Measurements from ENCODE around the gene ST3GAL5.
A peak's percentile ranks its signal among the peaks of the same experiment; 100 is the strongest.

ST3GAL5 gene

GRCh38 chr2:85862426-85862825, 26.4 kb downstream of the ST3GAL5 start:
- Histone ChIP-seq H3K4me1 (ENCODE audit: control insufficient read depth, insufficient read depth, low read length) (peaks cover 8% of the 10 kb centered on the region), H3K27me3 (ENCODE audit: control insufficient read depth in 1 of 2, insufficient read depth in 2 of 2, low read length in 2 of 2) (no peaks in the 10 kb centered on the region), H3K9me3 (ENCODE audit: control insufficient read depth in 2 of 2, low read length in 2 of 2) (no peaks in the 10 kb centered on the region), H3K36me3 (ENCODE audit: control insufficient read depth in 2 of 2, insufficient read depth in 2 of 2, low read length in 2 of 2) (peaks cover 0 to 6% of the 10 kb centered on the region in 2 donors), H3K4me3 (ENCODE audit: low read length in 2 of 2) (no peak overlapping the region), H3K27ac (ENCODE audit: low read length) (no peak overlapping the region), H3K9ac (ENCODE audit: low read length in 2 of 2) (no peak overlapping the region)

- no peak overlapping the region for H3K9ac ChIP-seq (ENCODE audit: low read length in 2 of 2)
- peaks cover 8% of the 10 kb centered on the region for H3K4me1 ChIP-seq (ENCODE audit: control insufficient read depth, insufficient read depth, low read length)
- H3K36me3 ChIP-seq (ENCODE audit: control insufficient read depth in 2 of 2, insufficient read depth in 2 of 2, low read length in 2 of 2), result peaks cover 0 to 6% of the 10 kb centered on the region in 2 donors
- H3K27ac ChIP-seq (ENCODE audit: low read length), result no peak overlapping the region
- no peaks in the 10 kb centered on the region for H3K9me3 ChIP-seq (ENCODE audit: control insufficient read depth in 2 of 2, low read length in 2 of 2)
- H3K27me3 ChIP-seq (ENCODE audit: control insufficient read depth in 1 of 2, insufficient read depth in 2 of 2, low read length in 2 of 2), result no peaks in the 10 kb centered on the region
- H3K4me3 ChIP-seq (ENCODE audit: low read length in 2 of 2), result no peak overlapping the region
These were observed 27.1 kb downstream of the ST3GAL5 start for GRCh38 chr2:85861650-85862049.

DNA sequence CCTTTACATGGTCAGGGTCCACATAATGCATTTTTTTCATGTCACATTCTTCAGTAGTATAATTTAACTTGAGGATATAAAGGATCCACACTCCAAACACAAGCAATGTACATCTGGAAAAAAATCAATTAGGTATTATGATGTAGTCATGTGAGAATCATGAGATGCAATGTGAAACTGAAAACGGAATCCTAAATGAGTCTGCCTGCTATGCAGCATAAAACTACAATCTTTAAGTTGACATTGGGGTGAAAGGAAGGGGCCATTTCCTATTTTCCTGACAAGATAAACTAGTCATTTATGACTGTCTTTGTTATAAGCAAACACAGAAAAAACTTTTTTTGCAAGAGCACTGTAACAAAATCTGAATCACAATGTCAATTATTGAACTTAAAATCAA, 27.6 kb downstream of the ST3GAL5 start:
- Histone ChIP-seq H3K27me3 (ENCODE audit: control insufficient read depth in 1 of 2, insufficient read depth in 2 of 2, low read length in 2 of 2) (no peaks in the 10 kb centered on the region), H3K36me3 (ENCODE audit: control insufficient read depth in 2 of 2, insufficient read depth in 2 of 2, low read length in 2 of 2) (peaks cover 0 to 6% of the 10 kb centered on the region in 2 donors), H3K9me3 (ENCODE audit: control insufficient read depth in 2 of 2, low read length in 2 of 2) (no peaks in the 10 kb centered on the region), H3K9ac (ENCODE audit: low read length in 2 of 2) (no peak overlapping the region), H3K4me3 (ENCODE audit: low read length in 2 of 2) (no peak overlapping the region), H3K4me1 (ENCODE audit: control insufficient read depth, insufficient read depth, low read length) (peaks cover 8% of the 10 kb centered on the region), H3K27ac (ENCODE audit: low read length) (no peak overlapping the region)

DNA sequence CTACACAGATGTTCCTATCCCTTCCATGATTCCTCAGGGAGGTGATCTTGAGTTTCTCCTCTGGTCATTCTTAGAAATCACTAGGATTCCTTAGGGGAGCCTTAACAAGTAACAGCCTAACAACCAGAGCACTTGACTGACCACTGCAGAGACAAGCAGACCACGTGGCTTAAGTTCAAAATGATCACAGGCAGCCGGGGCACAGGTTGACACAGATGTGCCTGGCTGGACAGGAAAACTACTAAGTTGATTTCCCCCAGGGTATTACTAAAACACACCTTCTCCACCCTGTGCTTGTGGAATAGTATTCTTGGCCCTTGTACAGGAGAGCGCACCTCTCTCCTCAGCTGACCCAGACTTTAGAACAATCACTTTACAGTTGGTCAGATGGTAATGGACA, 29.9 kb downstream of the ST3GAL5 start:
- H3K27me3 ChIP-seq (ENCODE audit: control insufficient read depth in 1 of 2, insufficient read depth in 2 of 2, low read length in 2 of 2), result no peaks in the 10 kb centered on the region
- no peak overlapping the region for H3K9ac ChIP-seq (ENCODE audit: low read length in 2 of 2)
- H3K36me3 ChIP-seq (ENCODE audit: control insufficient read depth in 2 of 2, insufficient read depth in 2 of 2, low read length in 2 of 2), result peaks cover 0 to 6% of the 10 kb centered on the region in 2 donors
- H3K9me3 ChIP-seq (ENCODE audit: control insufficient read depth in 2 of 2, low read length in 2 of 2), result no peaks in the 10 kb centered on the region
- H3K4me1 ChIP-seq (ENCODE audit: control insufficient read depth, insufficient read depth, low read length), result no peaks in the 10 kb centered on the region
- no peak overlapping the region for H3K27ac ChIP-seq (ENCODE audit: low read length)
- no peak overlapping the region for H3K4me3 ChIP-seq (ENCODE audit: low read length in 2 of 2)

GRCh38 chr2:85854897-85855296, 33.9 kb downstream of the ST3GAL5 start:
- Histone ChIP-seq H3K9ac (ENCODE audit: low read length in 2 of 2) (no peak overlapping the region), H3K4me1 (ENCODE audit: control insufficient read depth, insufficient read depth, low read length) (peaks cover 11% of the 10 kb centered on the region), H3K27me3 (ENCODE audit: control insufficient read depth in 1 of 2, insufficient read depth in 2 of 2, low read length in 2 of 2) (no peaks in the 10 kb centered on the region), H3K27ac (ENCODE audit: low read length) (no peak overlapping the region), H3K9me3 (ENCODE audit: control insufficient read depth in 2 of 2, low read length in 2 of 2) (no peaks in the 10 kb centered on the region), H3K4me3 (ENCODE audit: low read length in 2 of 2) (no peak overlapping the region), H3K36me3 (ENCODE audit: control insufficient read depth in 2 of 2, insufficient read depth in 2 of 2, low read length in 2 of 2) (peaks cover 0 to 2% of the 10 kb centered on the region in 2 donors)

DNA sequence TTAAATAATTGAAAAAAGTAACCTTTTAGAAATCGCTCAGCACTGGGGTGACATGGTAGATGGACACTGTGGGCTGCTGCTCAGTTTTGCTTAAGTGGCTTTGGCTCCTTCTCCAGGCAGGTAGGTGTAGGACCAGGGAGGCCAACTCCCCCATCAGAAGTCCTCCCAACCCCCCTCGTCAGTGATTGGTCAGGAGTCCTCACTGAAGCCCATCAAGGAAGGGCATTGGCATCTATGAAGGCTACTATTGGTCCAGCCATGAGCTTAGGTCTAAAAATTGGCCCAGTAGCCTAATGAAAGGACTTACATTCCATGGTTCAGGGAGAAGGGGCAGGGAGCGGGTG, 34.7 kb downstream of the ST3GAL5 start:
- Histone ChIP-seq H3K4me1 (ENCODE audit: control insufficient read depth, insufficient read depth, low read length) (peaks cover 11% of the 10 kb centered on the region), H3K36me3 (ENCODE audit: control insufficient read depth in 2 of 2, insufficient read depth in 2 of 2, low read length in 2 of 2) (peaks cover 0 to 2% of the 10 kb centered on the region in 2 donors), H3K4me3 (ENCODE audit: low read length in 2 of 2) (no peak overlapping the region), H3K9me3 (ENCODE audit: control insufficient read depth in 2 of 2, low read length in 2 of 2) (no peaks in the 10 kb centered on the region), H3K27ac (ENCODE audit: low read length) (no peak overlapping the region), H3K27me3 (ENCODE audit: control insufficient read depth in 1 of 2, insufficient read depth in 2 of 2, low read length in 2 of 2) (no peaks in the 10 kb centered on the region), H3K9ac (ENCODE audit: low read length in 2 of 2) (no peak overlapping the region)

GRCh38 chr2:85853499-85854165, 35.2 kb downstream of the ST3GAL5 start:
- H3K27ac ChIP-seq (ENCODE audit: low read length), result no peak overlapping the region
- H3K27me3 ChIP-seq (ENCODE audit: control insufficient read depth in 1 of 2, insufficient read depth in 2 of 2, low read length in 2 of 2), result no peaks in the 10 kb centered on the region
- H3K4me1 ChIP-seq (ENCODE audit: control insufficient read depth, insufficient read depth, low read length), result peaks cover 11% of the 10 kb centered on the region
- peaks cover 0 to 2% of the 10 kb centered on the region in 2 donors for H3K36me3 ChIP-seq (ENCODE audit: control insufficient read depth in 2 of 2, insufficient read depth in 2 of 2, low read length in 2 of 2)
- no peak overlapping the region for H3K4me3 ChIP-seq (ENCODE audit: low read length in 2 of 2)
- no peak overlapping the region for H3K9ac ChIP-seq (ENCODE audit: low read length in 2 of 2)
- H3K9me3 ChIP-seq (ENCODE audit: control insufficient read depth in 2 of 2, low read length in 2 of 2), result no peaks in the 10 kb centered on the region

DNA sequence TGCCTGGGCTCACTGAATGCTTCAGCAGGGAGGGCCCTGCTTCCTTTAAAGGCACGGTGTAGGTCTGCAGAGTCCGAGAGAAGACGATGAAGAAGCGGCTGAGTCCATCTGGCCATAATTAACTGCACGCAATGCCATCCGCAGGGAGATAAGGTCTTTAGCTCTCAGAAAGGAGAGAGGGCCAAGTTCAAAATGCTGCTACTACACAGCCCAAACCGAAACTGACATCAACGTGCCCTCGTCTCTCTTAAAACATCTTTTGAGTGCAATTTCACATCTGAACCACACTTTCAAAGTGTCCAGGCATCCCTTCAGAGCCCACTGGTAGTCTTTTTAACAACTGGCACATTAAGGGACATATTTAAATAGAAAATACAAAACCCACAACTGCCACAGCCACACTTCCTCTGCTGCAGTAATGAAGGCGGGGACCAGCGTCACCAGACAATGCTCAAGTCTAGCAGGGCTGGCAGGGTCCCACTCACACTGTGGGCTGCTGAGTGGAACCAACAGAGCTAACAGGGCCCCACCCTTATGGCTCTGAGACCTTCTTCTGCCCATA, 35.8 kb downstream of the ST3GAL5 start:
- H3K4me1 ChIP-seq (ENCODE audit: control insufficient read depth, insufficient read depth, low read length), result peaks cover 11% of the 10 kb centered on the region
- no peak overlapping the region for H3K9ac ChIP-seq (ENCODE audit: low read length in 2 of 2)
- H3K27me3 ChIP-seq (ENCODE audit: control insufficient read depth in 1 of 2, insufficient read depth in 2 of 2, low read length in 2 of 2), result no peaks in the 10 kb centered on the region
- H3K9me3 ChIP-seq (ENCODE audit: control insufficient read depth in 2 of 2, low read length in 2 of 2), result no peaks in the 10 kb centered on the region
- peaks cover 0 to 2% of the 10 kb centered on the region in 2 donors for H3K36me3 ChIP-seq (ENCODE audit: control insufficient read depth in 2 of 2, insufficient read depth in 2 of 2, low read length in 2 of 2)
- no peak overlapping the region for H3K27ac ChIP-seq (ENCODE audit: low read length)
- H3K4me3 ChIP-seq (ENCODE audit: low read length in 2 of 2), result no peak overlapping the region

GRCh38 chr2:85852152-85852840, 36.5 kb downstream of the ST3GAL5 start:
- no peaks in the 10 kb centered on the region for H3K9me3 ChIP-seq (ENCODE audit: control insufficient read depth in 2 of 2, low read length in 2 of 2)
- H3K4me3 ChIP-seq (ENCODE audit: low read length in 2 of 2), result no peak overlapping the region
- peaks cover 0 to under 1% of the 10 kb centered on the region in 2 donors for H3K36me3 ChIP-seq (ENCODE audit: control insufficient read depth in 2 of 2, insufficient read depth in 2 of 2, low read length in 2 of 2)
- peaks cover 11% of the 10 kb centered on the region for H3K4me1 ChIP-seq (ENCODE audit: control insufficient read depth, insufficient read depth, low read length)
- no peak overlapping the region for H3K27ac ChIP-seq (ENCODE audit: low read length)
- H3K9ac ChIP-seq (ENCODE audit: low read length in 2 of 2), result no peak overlapping the region
- no peaks in the 10 kb centered on the region for H3K27me3 ChIP-seq (ENCODE audit: control insufficient read depth in 1 of 2, insufficient read depth in 2 of 2, low read length in 2 of 2)

DNA sequence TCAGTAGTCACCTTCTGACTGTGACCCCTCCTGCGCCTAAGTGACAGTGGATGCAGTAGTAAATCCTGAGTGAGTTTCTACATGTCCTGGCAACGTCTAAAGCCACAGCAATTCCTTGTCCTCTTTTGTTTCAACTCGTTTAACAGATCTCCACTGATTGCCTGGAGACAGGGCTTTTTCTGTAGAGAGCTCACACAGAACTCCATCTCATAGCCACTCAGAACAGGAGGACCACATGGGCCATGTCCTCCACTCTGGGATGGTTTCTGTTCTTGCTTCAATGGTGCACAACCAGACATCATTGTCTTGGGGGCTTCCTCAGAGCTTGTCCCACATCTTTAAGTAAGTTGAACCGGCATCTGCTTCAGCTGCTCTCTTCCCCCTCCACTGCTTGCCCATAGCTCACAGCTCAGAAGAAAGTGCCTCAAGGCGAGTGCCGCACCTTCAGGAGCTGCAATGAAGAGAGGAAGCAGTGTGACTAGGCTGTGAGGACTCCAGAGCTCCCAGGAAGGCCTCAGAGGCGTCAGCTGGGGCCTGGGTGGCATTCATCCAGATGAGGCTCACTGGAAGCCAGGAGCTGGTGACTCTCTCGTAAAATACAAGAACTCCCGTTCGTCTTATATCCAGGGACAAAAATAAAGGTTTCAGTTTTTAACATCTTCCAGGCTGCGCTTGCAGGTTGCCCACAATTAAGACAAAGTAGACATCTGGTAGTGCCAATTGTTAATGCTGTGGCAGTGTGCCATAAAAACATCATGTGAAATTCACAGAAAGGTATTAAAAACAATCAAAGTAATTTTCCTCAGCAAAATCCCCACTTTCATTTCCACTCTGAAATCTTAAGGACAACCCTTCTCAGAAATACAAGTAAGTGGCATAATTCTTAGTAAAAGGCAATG, 37.3 kb downstream of the ST3GAL5 start:
- Histone ChIP-seq H3K4me3 (ENCODE audit: low read length in 2 of 2) (no peak overlapping the region), H3K27me3 (ENCODE audit: control insufficient read depth in 1 of 2, insufficient read depth in 2 of 2, low read length in 2 of 2) (no peaks in the 10 kb centered on the region), H3K27ac (ENCODE audit: low read length) (no peak overlapping the region), H3K9ac (ENCODE audit: low read length in 2 of 2) (peak overlapping the region in 1 of 2 donors; percentile 36), H3K4me1 (ENCODE audit: control insufficient read depth, insufficient read depth, low read length) (peaks cover 11% of the 10 kb centered on the region), H3K36me3 (ENCODE audit: control insufficient read depth in 2 of 2, insufficient read depth in 2 of 2, low read length in 2 of 2) (peaks cover 0 to 2% of the 10 kb centered on the region in 2 donors), H3K9me3 (ENCODE audit: control insufficient read depth in 2 of 2, low read length in 2 of 2) (no peaks in the 10 kb centered on the region)

Measured in stomach smooth muscle (tissue), 2 donors.